ENCODE data around the gene MB. TPM values are rescaled to one million over a fixed set of nuclear protein-coding genes. Genes with fewer than 3 reads are reported as not detected.

The MB gene
- total and polyA plus RNA-seq, 2 experiments from 2014 or later: not detected

DNA sequence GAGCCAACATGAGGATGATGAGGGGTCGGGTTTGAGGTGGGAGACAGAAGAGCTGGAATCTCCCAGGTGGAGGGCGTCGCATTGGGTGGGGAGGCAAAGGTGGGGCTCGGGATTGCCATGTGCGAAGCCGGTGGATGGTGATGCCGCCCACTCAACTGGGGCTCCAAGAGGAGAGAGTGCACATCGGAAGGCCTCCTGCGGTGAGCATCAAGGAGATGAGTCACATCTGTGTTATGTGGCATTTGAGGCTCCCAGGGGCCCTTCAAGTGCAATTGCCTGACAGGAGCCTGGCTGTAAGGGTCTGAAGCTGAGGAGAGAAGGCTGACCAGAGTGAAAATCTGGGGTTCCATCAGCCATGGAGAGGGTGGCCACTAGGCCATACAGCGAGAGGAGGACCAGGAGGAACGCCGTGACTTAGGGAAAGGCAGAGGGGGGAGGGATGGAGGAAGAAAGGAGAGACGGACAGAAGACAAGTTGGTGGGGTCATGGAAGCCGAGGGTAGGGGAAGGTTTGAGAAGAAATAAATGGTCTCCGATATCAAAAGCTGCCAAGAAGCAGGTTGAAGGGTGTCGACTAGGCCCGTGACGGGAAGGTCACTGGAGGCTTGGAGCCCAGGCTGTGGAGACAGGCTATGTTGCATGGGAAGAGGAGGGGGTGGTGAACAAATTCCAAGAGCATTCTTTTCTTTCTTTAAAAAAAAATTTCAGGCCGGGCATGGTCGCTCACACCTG is 55.2 kb downstream of the MB start:
- H3K4me1 ChIP-seq (ENCODE audit: insufficient read depth): peaks cover 14% of the 10 kb centered on the region
- H3K27ac ChIP-seq (ENCODE audit: low read depth): no peak overlapping the region
- no peak overlapping the region for H3K4me2 ChIP-seq
- H3K4me3 Mint-ChIP-seq: no peak overlapping the region; the same call in 2 of the 3 replicates
- no peaks in the 10 kb centered on the region for H4K20me1 ChIP-seq (replicated peaks; ENCODE audit: insufficient read depth)
- 0 out of 2 replicates have a peak overlapping the region, but pooled peaks have one; percentile 23 for H2AFZ ChIP-seq
- peaks cover 21% of the 10 kb centered on the region for H3K27me3 Mint-ChIP-seq (ENCODE audit: insufficient read depth, low read depth, poor library complexity)
- H3K4me3 ChIP-seq: no peak overlapping the region
- ATAC-seq (peak; percentile 64), DNase-seq (ENCODE audit: low spot score) (peak; percentile 72)
- TF ChIP-seq EZH2phosphoT487 (IDR thresholded peaks at IDR 0.05; ENCODE audit: unreplicated experiment): no peak
- no peak overlapping the region; the same call in 1 of the 2 replicates for H3K27ac Mint-ChIP-seq
- no peaks in the 10 kb centered on the region for H3K79me2 ChIP-seq (replicated peaks; ENCODE audit: insufficient read depth)
- peaks cover 5% of the 10 kb centered on the region; the same call in 1 of the 2 replicates for H3F3A ChIP-seq (replicated peaks; ENCODE audit: low read depth)
- H3K36me3 Mint-ChIP-seq (ENCODE audit: low read depth): no peaks in the 10 kb centered on the region
- H3K9me2 ChIP-seq (ENCODE audit: insufficient read depth): no peaks in the 10 kb centered on the region
- H3K36me3 ChIP-seq (ENCODE audit: insufficient read depth): no peaks in the 10 kb centered on the region
- no peaks in the 10 kb centered on the region; the same call in 2 of the 3 replicates for H3K9me3 Mint-ChIP-seq
- H3K4me1 Mint-ChIP-seq: peaks cover 23% of the 10 kb centered on the region
- H3K27me3 ChIP-seq (ENCODE audit: insufficient read depth): no peaks in the 10 kb centered on the region

DNA sequence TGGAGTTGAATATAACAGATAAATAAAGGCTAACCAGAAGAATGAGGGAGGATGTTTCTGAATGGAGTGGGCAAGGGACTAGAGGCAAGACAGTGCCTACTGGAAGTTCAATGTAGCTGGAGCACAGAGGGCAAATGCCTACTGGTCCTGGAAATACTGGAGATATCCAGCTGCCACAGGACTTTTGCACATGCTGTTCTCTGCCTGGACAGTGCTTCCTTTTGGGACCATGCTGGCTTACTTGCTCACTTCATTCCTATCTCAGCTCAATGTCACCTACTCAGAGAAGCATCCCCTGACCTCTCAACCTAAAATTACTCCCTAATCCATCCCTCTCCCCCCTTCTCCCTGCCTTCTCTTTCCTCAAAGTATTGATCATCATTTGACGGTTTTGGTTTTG is 56.3 kb downstream of the MB start:
- Histone ChIP-seq H3F3A (replicated peaks; ENCODE audit: low read depth) (peaks cover 5% of the 10 kb centered on the region; the same call in 1 of the 2 replicates), H3K4me2 (no peak overlapping the region), H2AFZ (no peak overlapping the region), H3K4me1 (ENCODE audit: insufficient read depth) (peaks cover 14% of the 10 kb centered on the region), H3K4me3 (no peak overlapping the region), H3K27ac (ENCODE audit: low read depth) (no peak overlapping the region), H3K27me3 (ENCODE audit: insufficient read depth) (no peaks in the 10 kb centered on the region), H3K36me3 (ENCODE audit: insufficient read depth) (no peaks in the 10 kb centered on the region), H3K9me2 (ENCODE audit: insufficient read depth) (no peaks in the 10 kb centered on the region), H3K79me2 (replicated peaks; ENCODE audit: insufficient read depth) (no peaks in the 10 kb centered on the region), H4K20me1 (replicated peaks; ENCODE audit: insufficient read depth) (no peaks in the 10 kb centered on the region)
- DNase-seq (ENCODE audit: low spot score) (no peak), ATAC-seq (no peak)
- TF ChIP-seq EZH2 (IDR thresholded peaks at IDR 0.05; ENCODE audit: low read depth, unreplicated experiment): no peak
- H3K4me1 Mint-ChIP-seq: peaks cover 23% of the 10 kb centered on the region
- H3K4me3 Mint-ChIP-seq: no peak overlapping the region
- H3K27me3 Mint-ChIP-seq (ENCODE audit: insufficient read depth, low read depth, poor library complexity): peaks cover 21% of the 10 kb centered on the region
- no peaks in the 10 kb centered on the region for H3K36me3 Mint-ChIP-seq (ENCODE audit: low read depth)
- no peak overlapping the region for H3K27ac Mint-ChIP-seq
- H3K9me3 Mint-ChIP-seq: no peaks in the 10 kb centered on the region; the same call in 2 of the 3 replicates

DNA sequence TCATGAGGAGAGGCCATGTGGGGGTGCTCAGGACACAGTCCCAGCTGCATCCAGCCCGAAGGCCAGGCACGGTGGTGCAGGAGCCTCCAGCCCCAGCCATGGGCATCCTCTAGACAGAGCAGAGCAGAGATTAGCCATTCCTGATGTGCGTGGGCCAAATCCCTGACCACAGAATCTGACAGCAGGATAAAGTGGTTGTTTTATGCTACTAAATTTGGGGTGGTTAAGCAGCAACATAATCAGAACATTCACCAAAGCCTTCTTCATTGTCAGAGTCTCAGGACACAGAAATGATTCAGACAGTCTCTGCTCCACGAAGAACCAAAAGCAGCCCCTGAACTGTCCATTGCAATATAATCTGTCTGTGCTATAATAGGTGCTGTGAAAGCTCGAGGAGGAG is 56.8 kb downstream of the MB start:
- Histone ChIP-seq H3K4me3 (no peak overlapping the region), H3K4me2 (no peak overlapping the region), H3K9me2 (ENCODE audit: insufficient read depth) (no peaks in the 10 kb centered on the region), H2AFZ (no peak overlapping the region), H3F3A (replicated peaks; ENCODE audit: low read depth) (peaks cover 5% of the 10 kb centered on the region; the same call in 1 of the 2 replicates), H3K79me2 (replicated peaks; ENCODE audit: insufficient read depth) (no peaks in the 10 kb centered on the region), H3K4me1 (ENCODE audit: insufficient read depth) (peaks cover 14% of the 10 kb centered on the region), H4K20me1 (replicated peaks; ENCODE audit: insufficient read depth) (no peaks in the 10 kb centered on the region), H3K36me3 (ENCODE audit: insufficient read depth) (no peaks in the 10 kb centered on the region), H3K27ac (ENCODE audit: low read depth) (no peak overlapping the region), H3K27me3 (ENCODE audit: insufficient read depth) (no peaks in the 10 kb centered on the region)
- Mint-ChIP-seq H3K36me3 (ENCODE audit: low read depth) (no peaks in the 10 kb centered on the region), H3K4me1 (peaks cover 19% of the 10 kb centered on the region), H3K27me3 (ENCODE audit: insufficient read depth, low read depth, poor library complexity) (peaks cover 21% of the 10 kb centered on the region), H3K27ac (no peak overlapping the region), H3K4me3 (no peak overlapping the region), H3K9me3 (no peaks in the 10 kb centered on the region; the same call in 2 of the 3 replicates)
- DNase-seq (ENCODE audit: low spot score): no peak
- ATAC-seq: peak; percentile 43; the same call in 2 of the 3 replicates
- TF ChIP-seq ZNF114 (CRISPR knock-in tag; IDR thresholded peaks at IDR 0.05) (no peak), STAT1 (IDR thresholded peaks at IDR 0.05; ENCODE audit: unreplicated experiment) (no peak), POLR2AphosphoS5 (IDR thresholded peaks at IDR 0.05; ENCODE audit: low read depth) (no peak), JUNB (IDR thresholded peaks at IDR 0.05; ENCODE audit: unreplicated experiment) (no peak), CREB1 (CRISPR knock-in tag; IDR thresholded peaks at IDR 0.05; ENCODE audit: low read depth) (no peak)
- TF ChIP-seq, protein P1, sequence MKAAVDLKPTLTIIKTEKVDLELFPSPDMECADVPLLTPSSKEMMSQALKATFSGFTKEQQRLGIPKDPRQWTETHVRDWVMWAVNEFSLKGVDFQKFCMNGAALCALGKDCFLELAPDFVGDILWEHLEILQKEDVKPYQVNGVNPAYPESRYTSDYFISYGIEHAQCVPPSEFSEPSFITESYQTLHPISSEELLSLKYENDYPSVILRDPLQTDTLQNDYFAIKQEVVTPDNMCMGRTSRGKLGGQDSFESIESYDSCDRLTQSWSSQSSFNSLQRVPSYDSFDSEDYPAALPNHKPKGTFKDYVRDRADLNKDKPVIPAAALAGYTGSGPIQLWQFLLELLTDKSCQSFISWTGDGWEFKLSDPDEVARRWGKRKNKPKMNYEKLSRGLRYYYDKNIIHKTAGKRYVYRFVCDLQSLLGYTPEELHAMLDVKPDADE (IDR thresholded peaks at IDR 0.05): no peak
- TF ChIP-seq, protein P2, sequence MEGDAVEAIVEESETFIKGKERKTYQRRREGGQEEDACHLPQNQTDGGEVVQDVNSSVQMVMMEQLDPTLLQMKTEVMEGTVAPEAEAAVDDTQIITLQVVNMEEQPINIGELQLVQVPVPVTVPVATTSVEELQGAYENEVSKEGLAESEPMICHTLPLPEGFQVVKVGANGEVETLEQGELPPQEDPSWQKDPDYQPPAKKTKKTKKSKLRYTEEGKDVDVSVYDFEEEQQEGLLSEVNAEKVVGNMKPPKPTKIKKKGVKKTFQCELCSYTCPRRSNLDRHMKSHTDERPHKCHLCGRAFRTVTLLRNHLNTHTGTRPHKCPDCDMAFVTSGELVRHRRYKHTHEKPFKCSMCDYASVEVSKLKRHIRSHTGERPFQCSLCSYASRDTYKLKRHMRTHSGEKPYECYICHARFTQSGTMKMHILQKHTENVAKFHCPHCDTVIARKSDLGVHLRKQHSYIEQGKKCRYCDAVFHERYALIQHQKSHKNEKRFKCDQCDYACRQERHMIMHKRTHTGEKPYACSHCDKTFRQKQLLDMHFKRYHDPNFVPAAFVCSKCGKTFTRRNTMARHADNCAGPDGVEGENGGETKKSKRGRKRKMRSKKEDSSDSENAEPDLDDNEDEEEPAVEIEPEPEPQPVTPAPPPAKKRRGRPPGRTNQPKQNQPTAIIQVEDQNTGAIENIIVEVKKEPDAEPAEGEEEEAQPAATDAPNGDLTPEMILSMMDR (conservative IDR thresholded peaks at IDR 0.05; ENCODE audit: low read depth in 2 of 2): no peak
